Muscle layer of duodenum (tissue), 2 donors: Measurements from ENCODE around the gene TELO2.

Experiments
- H3K27ac ChIP-seq: one replicate; pipeline ENCODE4 v1.7.0; 2013; ENCODE audit warnings: mild to moderate bottlenecking, low read length
- H3K27me3 ChIP-seq: one replicate; pipeline ENCODE4 v1.7.0; 2013; ENCODE audit warnings: low read depth, mild to moderate bottlenecking, control low read depth, low read length
- H3K36me3 ChIP-seq, 2 donors: one replicate each; pipeline ENCODE4 v1.7.0; 2013; ENCODE audit warnings: low read length in 2 of 2, control low read depth in 1 of 2, mild to moderate bottlenecking in 1 of 2; ENCODE audit not compliant: insufficient read depth in 2 of 2, control insufficient read depth in 1 of 2
- H3K4me1 ChIP-seq, 2 donors: one replicate each; pipeline ENCODE4 v1.7.0; 2013; ENCODE audit warnings: low read length in 2 of 2, mild to moderate bottlenecking in 2 of 2, control low read depth in 1 of 2, moderate library complexity in 1 of 2; ENCODE audit not compliant: insufficient read depth in 2 of 2, control insufficient read depth in 1 of 2
- H3K4me3 ChIP-seq, 2 donors: one replicate each; pipeline ENCODE4 v1.7.0; 2013; ENCODE audit warnings: low read length in 2 of 2, low read depth in 1 of 2, mild to moderate bottlenecking in 1 of 2
- H3K9me3 ChIP-seq, 2 donors: one replicate each; pipeline ENCODE4 v1.7.0; 2013; ENCODE audit warnings: low read length in 2 of 2, control low read depth in 1 of 2, mild to moderate bottlenecking in 1 of 2; ENCODE audit not compliant: control insufficient read depth in 1 of 2
- donor health status: healthy.

The TELO2 gene

DNA sequence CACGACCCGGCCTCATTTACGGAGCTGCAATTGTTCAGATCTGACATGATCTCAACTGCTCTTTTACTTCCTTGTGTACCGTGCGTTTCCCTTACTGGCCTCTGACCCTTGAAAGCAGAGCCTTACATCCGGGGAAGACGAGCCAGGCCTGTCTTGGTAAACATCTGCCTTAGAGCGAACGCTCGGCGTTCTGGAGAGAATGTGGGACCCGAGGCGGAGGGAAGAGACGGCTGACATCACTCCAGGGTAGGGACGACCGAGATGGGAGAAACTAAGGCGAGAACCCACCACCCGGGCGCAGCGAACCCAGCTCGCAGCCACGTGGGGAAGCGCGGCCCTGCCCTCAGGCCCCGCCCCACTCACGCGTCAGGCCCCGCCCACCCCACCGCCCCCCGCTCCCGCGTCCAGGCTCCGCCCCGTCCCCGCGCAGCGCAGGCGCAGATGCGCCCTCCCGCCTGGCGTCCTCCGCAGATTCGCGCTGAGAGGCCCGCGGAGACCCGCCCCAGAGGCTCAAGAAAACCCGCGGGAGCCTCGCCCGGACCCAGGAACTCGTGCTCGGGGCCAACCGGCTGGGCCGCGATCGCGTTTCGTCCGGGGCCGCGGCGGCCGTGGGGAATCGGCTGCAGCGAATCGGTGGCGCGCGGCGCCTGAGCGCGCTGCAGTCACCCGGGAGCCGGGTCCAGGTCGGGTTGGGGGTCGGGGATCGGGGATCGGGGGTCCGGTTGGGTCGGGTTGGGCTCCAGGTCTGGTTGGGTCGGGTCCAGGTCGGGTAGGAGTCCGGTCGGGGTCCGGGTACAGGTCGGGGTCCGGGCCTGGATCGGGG is at the start of gene TELO2:
TELO2 (plus strand) TSS at position 438 of the 823 bp plus-strand sequence. CDS start 922 bp downstream, outside the sequence.
- peak within 1 kb of the TSS; percentile 69 to 93 for H3K4me3 ChIP-seq
- peaks cover 0 to 17% of the 10 kb centered on the region in 2 donors for H3K36me3 ChIP-seq
- no peaks in the 10 kb centered on the region for H3K27me3 ChIP-seq
- peaks cover 13 to 27% of the 10 kb centered on the region in 2 donors for H3K4me1 ChIP-seq
- H3K27ac ChIP-seq, result peak within 1 kb of the TSS; percentile 86
- no peaks in the 10 kb centered on the region for H3K9me3 ChIP-seq

DNA sequence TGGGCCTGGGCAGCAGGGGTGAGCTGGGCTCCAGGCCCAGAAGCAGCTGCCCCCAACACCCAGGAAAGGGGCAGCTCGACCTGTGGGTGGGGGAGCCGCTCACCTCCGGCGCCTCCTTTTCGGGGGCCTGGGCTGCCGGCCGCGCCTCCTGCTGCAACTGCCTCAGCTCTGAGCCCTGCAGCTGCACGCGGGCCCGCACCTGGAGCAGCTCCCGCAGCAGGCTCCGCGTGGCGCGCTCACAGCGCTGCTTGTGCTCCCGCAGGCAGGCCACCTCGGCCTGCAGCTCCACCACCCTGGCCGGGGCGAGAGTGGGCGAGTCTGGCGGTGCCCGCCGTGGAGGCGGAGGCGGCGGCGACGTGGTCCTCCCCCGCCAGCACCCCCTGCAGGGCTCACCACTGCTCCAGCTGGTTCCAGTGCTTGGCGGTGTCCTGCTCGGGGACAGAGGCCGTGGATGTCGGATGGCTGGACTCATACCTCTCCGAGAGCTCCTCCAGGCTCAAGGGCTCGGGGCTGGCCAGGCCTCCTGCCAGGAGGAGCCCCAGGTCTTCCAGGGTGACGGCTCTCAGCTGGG is 49.7 kb upstream of the TELO2 start:
- Histone ChIP-seq H3K36me3 (peaks cover 0 to 31% of the 10 kb centered on the region in 2 donors), H3K4me3 (no peak overlapping the region), H3K9me3 (no peaks in the 10 kb centered on the region), H3K27ac (no peak overlapping the region), H3K4me1 (no peaks in the 10 kb centered on the region), H3K27me3 (no peaks in the 10 kb centered on the region)

DNA sequence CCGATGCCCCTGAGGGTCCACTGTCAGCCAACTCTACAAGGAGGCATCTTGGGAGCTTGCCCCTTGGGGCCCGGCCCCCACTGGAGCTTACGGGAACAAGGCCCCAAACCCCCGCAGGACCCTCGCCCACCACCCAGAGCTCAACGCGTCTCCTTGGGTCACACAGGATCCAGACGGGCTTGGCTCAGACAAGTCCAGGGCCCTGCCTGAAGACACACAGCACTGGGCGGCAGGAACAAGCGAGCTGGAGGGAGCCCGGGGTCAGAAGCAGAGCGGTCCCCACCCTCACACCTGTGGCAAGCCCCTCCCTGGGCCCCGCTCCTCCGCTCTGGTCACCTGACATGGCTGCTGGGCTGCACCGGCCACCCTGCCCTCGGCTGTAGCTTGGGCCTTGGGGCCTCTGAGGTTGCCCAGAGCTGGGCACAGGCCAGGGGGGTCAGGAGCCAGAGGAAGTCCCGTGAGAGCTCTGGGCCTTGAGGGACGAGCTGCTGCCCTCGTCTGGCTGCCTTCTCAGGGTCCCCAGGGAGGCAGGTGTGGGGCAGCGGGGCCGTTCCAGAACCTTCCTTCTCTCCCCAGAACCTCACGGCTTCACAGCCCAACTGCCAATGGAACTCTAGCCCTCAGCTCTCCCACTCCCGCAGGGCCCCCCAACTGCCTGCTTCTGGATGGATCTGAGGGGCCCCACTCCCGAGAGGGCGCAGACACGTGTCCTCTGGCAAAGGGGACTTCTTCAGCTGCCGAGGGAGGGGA is 49.0 kb upstream of the TELO2 start, which contains the start of gene CCDC154:
CCDC154 (minus strand) TSS at position 577 of the 750 bp plus-strand sequence; CDS start at position 343, 234 bp downstream.
- H3K9me3 ChIP-seq, result no peaks in the 10 kb centered on the region
- no peaks in the 10 kb centered on the region for H3K27me3 ChIP-seq

DNA sequence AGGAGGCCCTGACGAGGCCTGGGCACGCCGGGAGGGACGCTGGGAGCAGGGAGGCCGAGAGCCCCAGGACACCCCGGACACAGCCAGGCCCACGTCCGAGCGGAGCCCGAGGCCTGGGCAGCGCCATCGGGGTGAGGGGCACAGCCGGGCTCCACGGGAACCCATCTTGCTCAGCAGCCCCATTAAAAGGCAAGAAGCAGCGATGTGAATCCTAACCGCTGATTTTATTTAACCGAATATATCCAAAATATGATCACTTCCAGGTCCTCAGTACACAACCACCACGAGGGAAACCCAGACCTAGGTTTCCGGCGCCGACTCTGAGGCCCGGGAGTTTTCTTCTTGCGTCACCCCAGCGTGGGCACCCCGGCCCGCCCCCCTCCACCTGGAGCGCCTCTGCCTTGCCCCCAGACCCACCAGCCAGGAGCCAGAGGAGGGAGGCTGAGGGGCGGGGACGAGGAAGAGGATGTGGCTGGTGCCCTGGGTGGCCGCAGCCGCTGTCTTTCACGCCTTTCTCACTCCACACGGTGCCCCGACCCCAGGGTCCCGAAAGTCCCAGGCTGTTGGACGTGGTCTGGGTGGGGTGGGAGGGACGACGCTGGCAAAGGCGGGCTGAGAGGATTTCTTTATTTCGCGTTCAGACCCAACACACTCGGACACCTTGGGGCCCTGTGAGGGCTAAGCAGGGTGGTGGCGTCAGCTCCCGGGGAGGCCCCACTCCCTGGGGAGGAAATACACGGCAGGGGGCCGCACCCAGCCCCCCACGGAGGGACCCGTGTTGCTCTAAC is 48.2 kb upstream of the TELO2 start:
- no peak overlapping the region for H3K4me3 ChIP-seq
- H3K9me3 ChIP-seq, result no peaks in the 10 kb centered on the region
- no peaks in the 10 kb centered on the region for H3K4me1 ChIP-seq
- H3K27me3 ChIP-seq, result no peaks in the 10 kb centered on the region
- no peak overlapping the region for H3K27ac ChIP-seq
- peaks cover 0 to 45% of the 10 kb centered on the region in 2 donors for H3K36me3 ChIP-seq

More for the DNA sequence above, 49.0 kb upstream of the TELO2 start, which contains the start of gene CCDC154:
- no peak within 1 kb of the TSS for H3K4me3 ChIP-seq
- H3K27ac ChIP-seq, result no peak within 1 kb of the TSS
- H3K36me3 ChIP-seq, result peaks cover 0 to 38% of the 10 kb centered on the region in 2 donors
- no peaks in the 10 kb centered on the region for H3K4me1 ChIP-seq

DNA sequence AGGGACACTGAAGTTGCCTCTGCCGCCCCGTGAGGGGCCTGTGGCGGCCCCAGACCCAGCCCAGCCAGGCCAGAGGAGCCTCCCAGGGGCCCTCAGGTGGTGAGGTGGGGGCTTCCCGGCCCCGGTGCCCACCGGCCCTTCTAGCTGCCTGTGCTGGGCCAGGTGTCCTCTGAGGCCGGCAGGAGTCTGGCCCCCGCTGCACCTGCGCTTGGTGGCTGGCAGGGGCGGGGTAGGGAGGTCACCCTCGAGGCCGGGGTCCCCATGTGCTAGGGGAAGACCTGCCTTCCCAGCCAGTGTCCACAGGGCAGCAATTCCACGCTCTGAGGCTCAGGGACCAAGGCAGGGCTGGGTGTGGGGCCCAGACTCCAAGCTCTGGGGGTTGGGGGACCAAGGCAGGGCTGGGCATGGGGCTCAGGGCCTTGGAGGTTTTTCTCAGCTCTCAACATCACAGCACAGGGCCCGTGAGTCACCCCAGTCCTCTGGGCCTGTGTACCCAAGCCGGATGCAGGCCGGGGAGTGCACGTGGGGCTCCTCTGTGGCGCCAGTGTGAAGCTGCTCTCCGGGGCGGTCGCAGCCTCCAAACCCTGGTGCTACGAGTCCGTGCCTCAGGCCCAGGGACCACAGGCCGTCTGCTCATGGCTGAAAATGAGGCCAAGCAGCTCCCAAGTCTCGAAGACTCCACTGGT is 47.5 kb upstream of the TELO2 start:
- Histone ChIP-seq H3K36me3 (peaks cover 0 to 53% of the 10 kb centered on the region in 2 donors), H3K4me1 (no peaks in the 10 kb centered on the region), H3K27me3 (no peaks in the 10 kb centered on the region), H3K4me3 (no peak overlapping the region), H3K9me3 (no peaks in the 10 kb centered on the region), H3K27ac (no peak overlapping the region)

DNA sequence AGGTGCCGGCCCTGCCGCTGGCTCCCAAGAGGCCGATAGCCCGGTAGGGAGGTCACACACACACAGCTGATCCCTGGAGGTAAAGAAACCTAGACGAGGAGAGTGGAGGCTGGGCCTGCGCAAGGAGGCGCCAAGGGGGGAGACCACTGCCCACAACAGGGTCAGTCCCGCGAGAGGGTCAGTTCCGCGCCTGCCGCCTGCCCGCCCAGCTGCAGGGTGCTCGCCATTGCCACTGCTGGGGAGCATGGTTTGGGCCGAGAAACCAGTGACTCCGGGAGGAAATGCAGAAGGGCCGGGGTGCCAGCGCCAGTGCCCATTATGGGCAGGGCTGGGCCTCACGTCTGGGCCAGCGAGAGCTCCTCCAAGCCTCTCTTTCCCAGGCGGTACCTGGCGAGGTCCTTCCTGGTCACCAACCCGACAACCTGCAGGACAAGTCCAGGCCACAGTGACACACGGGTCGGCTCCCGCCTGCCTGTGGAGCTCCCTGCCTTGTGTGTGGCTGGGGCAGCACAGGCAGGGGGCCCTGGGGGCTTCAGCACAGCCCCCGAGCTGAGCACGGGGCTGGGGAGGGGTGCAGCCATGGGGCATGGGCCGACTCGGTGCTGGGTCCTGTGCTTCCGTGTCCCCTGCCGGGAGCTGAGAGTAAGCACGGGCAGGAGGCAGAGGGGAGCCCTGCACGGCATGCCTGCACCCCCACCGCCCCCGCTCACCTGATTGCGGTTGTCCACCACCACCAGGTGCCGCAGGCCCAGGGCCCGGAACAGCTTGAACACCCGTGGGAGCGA is 46.7 kb upstream of the TELO2 start:
- Histone ChIP-seq H3K36me3 (peaks cover 0 to 61% of the 10 kb centered on the region in 2 donors), H3K9me3 (no peaks in the 10 kb centered on the region), H3K4me3 (no peak overlapping the region), H3K4me1 (no peaks in the 10 kb centered on the region), H3K27me3 (no peaks in the 10 kb centered on the region), H3K27ac (no peak overlapping the region)

DNA sequence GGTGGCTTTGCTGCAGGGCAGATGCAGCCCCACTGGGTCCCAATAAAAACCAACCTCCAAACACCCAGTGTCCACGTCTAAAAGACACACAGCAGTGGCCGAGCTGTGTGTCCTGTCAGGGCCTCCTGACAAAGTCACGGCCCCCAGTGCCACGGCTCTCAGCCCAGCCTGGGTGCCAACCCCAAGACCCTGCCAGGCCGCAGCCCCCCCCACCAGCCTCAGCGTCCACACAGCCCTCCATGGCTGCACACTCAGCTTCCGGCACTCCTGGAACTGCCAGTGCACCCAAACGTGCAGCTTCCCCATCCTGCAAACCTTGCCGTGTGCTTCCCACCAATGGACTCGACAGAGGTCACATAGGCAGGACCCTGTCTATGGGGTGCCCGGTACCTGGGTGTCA is 45.2 kb upstream of the TELO2 start:
- H3K4me3 ChIP-seq, result no peak overlapping the region
- H3K4me1 ChIP-seq, result no peaks in the 10 kb centered on the region
- no peak overlapping the region for H3K27ac ChIP-seq
- no peaks in the 10 kb centered on the region for H3K27me3 ChIP-seq
- peaks cover 0 to 75% of the 10 kb centered on the region in 2 donors for H3K36me3 ChIP-seq
- no peaks in the 10 kb centered on the region for H3K9me3 ChIP-seq

DNA sequence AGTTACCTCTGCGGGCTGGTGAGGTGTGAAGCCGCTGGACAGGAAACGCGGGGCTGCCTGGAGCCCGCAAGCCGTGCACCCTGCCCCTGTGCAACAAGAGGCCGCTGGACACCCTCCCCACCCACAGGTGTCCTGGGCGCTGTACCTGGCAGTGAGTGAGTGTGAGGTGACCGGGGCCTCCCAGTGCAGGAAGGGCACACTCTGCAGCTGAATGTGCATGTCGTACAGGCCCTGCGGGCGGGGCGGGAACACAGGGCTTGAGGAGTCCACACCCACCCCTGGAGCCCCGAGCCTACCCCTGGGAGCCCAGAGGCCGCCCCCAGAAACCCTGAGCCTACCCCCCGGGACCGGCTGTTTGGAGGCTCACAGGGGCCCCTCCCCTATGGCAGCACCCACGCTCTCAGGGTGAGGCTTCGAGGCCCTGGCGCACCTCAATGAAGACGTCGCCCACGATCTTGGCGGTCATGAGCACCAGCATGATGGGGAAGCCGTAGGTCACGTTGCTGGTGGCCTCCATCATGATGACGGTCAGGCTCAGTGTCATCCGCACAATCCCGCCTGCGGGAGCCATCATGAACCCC is 44.5 kb upstream of the TELO2 start:
- peaks cover 2 to 81% of the 10 kb centered on the region in 2 donors for H3K36me3 ChIP-seq
- H3K27me3 ChIP-seq, result no peaks in the 10 kb centered on the region
- H3K4me3 ChIP-seq, result no peak overlapping the region
- no peak overlapping the region for H3K27ac ChIP-seq
- H3K4me1 ChIP-seq, result no peaks in the 10 kb centered on the region
- H3K9me3 ChIP-seq, result no peaks in the 10 kb centered on the region

DNA sequence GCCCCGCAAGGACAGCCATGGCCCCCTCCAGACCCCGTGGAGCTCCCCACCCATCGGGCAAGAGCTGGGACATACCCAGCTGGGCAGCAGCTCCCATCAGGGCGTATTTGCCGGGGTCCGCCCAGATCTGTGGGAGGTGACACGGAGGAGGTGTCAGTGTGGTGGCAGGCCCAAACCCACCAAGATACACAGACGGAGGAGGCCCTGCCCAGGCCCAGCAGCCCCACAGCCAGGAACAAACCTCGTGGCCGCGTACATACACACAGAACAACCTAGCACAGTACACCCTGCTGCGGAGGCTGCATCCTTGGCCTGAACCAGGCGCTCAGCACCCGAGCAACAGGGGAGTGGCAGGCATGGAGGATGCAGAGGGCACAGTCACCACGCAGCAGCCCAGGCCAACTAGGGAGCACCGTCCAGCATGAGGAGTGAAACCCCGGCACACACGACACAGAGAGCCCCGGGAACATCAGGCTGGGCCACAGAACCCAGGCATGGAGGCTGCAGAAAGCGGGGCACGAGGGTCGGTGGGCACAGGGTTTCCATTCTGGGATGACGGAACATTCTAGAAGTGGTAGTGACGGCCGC is 43.9 kb upstream of the TELO2 start:
- H3K27ac ChIP-seq, result no peak overlapping the region
- H3K36me3 ChIP-seq, result peaks cover 6 to 88% of the 10 kb centered on the region in 2 donors
- H3K4me1 ChIP-seq, result no peaks in the 10 kb centered on the region
- H3K4me3 ChIP-seq, result no peak overlapping the region
- H3K9me3 ChIP-seq, result no peaks in the 10 kb centered on the region
- H3K27me3 ChIP-seq, result no peaks in the 10 kb centered on the region
